Umbilical cord (tissue), 2 donors: ENCODE measurements around the gene TNK1. TPM values are rescaled to one million over a fixed set of nuclear protein-coding genes. Genes with fewer than 3 reads are reported as not detected.

Source experiments
- DNase-seq: peaks from one replicate; pipeline ENCODE4 v3.0.0-alpha.2; 2015; ENCODE audit warnings: low spot score
- total RNA-seq: library from RNA; depleted of rRNA; stranded (reverse); fragments of >200 nt; gene quantifications from one replicate; pipeline ENCODE4 v1.2.3, GENCODE V29; 2014; ENCODE audit warnings: low replicate concordance; ENCODE audit not compliant: insufficient read depth

Gene TNK1
- total RNA-seq, 1 donor from 2014 or later, result 12.8 TPM

DNA sequence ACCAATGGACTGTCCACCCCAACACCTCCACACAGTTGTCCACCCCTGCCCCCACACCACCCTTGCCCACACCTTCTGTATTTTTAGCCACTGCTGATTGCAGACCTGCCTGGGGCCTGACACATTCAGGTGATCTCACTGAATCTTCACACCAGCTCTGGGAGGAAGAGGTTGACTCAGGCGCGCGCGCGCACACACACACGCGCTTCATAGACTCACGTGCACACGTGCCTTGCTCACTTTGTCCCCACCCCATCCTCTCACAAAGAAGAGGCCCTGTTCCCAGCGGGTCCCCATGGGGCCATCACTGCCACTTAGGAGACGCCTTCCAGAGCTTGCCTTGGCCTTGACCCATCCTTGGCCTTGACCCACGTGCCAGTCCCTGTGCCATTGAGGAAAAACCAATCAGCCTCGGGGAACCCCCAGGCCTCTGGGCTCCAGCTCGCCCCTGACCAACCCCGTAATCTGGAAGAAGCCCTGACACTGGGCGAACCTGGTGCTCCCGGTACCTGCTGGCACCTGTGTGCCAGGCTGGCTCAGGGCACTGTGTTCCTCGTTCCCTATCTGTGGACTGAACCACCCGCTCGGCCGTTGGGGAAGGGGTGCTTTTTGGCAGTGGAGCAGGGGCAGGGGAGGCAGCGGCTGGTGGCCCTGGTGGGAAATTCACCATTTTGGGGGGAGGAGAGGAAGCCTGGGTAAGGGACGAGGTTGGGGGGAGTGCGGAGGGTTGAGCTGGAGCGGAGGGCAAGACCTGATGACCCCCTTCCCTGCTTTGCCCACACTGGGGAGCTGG is 29.9 kb downstream of the TNK1 start:
- DNase-seq, result no peak

DNA sequence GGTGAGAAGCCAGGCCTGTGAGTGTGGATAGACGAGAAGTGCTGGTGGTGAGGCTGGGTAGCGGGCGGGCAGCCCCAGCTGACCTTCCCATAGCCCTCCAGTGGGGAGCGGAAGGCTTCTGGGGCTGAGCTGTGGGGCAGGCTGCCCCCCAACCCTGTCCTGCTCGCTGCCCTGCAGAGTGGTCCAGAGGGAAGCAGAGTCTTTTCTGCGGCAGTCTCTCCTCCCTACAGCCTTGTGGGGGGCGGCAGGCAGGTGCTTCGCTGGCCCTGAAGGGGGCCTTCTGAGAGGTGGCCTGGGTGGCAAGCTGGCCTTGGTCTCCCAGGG is 30.5 kb downstream of the TNK1 start:
- DNase-seq, result no peak

DNA sequence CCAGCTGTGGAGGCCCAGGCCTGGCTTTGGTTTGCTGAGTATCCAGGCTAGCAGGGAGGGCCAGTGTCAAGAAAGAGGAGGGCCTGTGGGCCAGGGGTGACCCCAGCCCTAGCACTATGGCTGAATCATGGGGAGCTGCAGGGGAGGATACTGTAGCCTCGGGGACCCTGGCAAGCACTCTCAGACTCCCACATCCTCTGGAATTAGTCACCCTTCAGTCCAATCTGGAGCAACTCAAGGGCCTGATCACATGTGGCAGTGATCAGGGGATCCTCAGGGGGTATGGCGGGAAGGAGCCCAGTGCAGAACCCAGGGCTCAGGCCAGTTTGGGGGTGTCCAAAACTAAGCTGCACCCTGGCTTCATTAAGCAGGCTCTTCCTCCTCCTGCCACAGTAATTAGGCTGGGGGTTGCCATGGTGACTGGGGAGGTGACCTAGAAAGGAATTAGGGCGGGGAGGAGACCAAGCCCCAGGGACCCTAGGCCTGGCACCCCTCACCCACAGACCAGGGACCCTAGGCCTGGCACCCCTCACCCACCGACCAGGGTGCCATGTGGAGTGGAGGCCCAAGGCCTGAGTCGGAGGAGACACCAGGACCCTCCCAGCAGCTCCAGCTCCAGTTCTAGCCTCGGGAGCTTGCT is 32.6 kb downstream of the TNK1 start:
- DNase-seq, result no peak

DNA sequence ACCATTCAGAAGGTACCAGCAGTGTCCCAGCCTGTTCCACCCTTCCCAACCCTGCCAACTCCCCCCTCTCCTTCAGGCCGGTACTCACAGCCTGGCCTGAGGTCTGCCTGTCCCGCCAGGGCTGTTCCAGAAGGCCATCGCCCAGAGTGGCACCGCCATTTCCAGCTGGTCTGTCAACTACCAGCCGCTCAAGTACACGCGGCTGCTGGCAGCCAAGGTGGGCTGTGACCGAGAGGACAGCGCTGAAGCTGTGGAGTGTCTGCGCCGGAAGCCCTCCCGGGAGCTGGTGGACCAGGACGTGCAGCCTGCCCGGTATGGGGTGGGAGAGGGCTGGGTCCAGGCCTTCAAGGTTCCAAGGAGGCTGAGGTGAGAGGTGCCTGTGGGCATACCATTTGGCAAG is 33.9 kb downstream of the TNK1 start:
- DNase-seq, result no peak

GRCh38 chr17:7415784-7416183 is 34.9 kb downstream of the TNK1 start:
- no peak for DNase-seq

DNA sequence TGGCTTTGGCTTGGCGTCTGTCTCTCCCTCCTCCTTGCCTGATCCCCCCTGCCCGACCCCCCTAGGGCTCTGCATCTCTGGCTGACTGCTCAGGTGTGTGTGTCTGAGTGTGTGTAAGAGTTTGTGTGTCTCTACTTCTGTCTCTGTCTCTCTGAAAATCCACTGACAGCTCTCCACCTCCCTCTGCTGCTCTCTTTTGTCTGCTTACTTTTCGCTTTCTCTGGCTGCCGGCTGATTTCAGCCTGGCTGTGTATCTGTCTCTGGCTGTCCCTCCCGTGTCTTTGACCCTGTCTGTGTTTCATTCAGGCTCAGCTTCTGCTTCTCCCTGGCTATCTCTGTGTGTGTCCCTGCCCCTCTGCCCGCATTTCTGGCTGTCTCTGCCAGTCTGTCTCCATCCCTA is 35.4 kb downstream of the TNK1 start:
- no peak for DNase-seq

DNA sequence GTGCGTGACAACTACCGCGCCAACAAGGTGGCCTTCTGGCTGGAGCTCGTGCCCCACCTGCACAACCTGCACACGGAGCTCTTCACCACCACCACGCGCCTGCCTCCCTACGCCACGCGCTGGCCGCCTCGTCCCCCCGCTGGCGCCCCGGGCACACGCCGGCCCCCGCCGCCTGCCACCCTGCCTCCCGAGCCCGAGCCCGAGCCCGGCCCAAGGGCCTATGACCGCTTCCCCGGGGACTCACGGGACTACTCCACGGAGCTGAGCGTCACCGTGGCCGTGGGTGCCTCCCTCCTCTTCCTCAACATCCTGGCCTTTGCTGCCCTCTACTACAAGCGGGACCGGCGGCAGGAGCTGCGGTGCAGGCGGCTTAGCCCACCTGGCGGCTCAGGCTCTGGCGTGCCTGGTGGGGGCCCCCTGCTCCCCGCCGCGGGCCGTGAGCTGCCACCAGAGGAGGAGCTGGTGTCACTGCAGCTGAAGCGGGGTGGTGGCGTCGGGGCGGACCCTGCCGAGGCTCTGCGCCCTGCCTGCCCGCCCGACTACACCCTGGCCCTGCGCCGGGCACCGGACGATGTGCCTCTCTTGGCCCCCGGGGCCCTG is 36.3 kb downstream of the TNK1 start:
- no peak for DNase-seq

DNA sequence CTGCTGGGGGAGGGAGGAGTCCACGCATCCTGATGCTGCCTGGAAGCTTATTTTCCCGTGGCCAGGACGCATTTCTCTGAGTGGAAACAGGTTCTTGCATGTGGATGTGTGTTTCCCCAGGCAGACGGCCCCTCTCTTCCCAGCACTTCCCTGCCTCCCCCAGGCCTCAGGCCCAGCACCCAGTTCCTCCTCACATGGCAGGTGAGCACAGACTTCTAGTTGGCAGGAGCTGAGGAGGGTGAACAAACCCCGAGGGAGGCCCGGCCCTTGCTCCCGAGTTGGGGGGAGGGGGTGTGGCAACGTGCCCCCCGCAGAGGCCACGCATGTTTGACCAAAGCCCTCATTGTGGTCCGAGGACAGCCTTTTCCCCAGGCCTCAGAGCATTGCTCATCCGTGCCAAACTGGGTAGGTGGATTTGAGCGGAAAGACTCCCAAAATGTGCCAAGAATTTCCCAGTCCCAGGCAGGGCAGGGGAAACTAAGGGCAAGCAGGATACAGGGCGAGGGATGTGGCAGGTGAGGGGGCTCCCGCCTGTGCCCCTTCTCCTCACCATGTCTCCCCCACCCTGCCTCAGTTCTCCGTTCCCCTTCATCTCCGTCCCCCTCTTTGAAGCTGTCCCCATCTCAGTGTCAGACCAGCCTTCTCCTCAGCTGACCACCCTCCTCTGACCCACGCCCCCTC is 37.7 kb downstream of the TNK1 start:
- DNase-seq, result no peak

DNA sequence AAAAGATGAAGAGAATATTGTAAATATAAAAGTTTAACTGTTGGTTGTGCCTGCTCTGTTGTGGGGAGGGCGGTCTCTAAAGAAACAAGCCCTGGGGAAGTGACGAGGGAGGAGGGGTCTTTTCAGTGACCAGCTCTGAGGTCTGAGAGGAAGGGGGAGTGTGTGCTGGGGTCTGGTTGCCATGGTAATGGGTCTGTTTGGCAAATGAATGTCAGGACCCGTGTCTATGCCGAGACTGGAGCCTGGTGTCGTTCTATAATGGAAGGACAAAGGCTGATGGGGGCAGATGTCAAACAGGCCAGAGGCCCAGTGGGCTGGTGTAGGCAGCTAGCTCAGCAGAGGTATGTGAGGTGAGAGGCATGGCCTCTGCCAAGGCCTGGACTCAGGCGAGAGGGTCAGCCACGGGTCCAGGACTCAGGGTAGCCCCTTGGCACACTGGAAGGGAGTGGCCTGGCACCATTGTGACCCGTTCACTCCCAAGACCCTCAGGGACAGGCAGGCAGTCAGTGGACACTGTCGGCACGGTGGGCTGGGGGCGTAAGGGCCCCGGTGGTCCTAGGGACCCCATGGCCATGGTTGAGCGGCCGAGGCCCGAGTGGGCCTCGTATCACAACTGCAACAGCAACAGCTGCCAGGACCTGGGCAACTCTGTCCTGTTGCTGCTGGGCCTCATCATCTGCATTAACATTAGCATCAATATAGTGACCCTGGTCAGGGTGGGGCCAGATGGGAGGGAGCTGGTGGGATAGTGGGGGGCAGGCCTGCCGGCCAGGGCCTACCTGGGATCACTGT is 39.1 kb downstream of the TNK1 start, which contains the start of gene SPEM1:
Gene SPEM1 (plus strand): TSS at position 506 of the 792 bp plus-strand sequence. CDS start 61 bp downstream, at position 567.
- DNase-seq, result no peak

DNA sequence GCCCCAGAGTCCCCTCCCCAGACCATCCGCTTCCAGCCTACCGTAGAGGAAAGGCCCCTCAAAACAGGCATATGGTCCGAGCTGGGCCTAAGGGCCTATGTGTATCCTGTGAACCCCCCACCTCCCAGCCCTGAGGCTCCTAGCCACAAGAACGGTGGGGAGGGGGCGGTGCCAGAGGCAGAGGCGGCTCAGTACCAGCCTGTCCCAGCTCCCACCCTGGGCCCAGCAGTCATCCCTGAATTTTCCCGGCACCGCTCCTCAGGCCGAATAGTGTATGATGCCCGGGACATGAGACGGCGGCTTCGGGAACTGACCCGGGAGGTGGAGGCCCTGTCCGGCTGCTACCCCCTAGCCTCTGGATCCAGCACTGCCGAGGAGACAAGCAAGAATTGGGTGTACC is 40.3 kb downstream of the TNK1 start:
- no peak for DNase-seq

- no peak for DNase-seq
These were observed 42.8 kb downstream of the TNK1 start for GRCh38 chr17:7423679-7424078.

GRCh38 chr17:7425316-7425715 is 44.4 kb downstream of the TNK1 start, which contains the start of gene SPEM2:
TSS of gene SPEM2 (plus strand) at chr17:7425616. CDS start at chr17:7425689, 73 bp downstream.
- no peak for DNase-seq

- DNase-seq, result no peak
These were observed 44.9 kb downstream of the TNK1 start for GRCh38 chr17:7425756-7426155.

GRCh38 chr17:7426203-7426863 is 45.4 kb downstream of the TNK1 start:
- DNase-seq, result no peak

DNA sequence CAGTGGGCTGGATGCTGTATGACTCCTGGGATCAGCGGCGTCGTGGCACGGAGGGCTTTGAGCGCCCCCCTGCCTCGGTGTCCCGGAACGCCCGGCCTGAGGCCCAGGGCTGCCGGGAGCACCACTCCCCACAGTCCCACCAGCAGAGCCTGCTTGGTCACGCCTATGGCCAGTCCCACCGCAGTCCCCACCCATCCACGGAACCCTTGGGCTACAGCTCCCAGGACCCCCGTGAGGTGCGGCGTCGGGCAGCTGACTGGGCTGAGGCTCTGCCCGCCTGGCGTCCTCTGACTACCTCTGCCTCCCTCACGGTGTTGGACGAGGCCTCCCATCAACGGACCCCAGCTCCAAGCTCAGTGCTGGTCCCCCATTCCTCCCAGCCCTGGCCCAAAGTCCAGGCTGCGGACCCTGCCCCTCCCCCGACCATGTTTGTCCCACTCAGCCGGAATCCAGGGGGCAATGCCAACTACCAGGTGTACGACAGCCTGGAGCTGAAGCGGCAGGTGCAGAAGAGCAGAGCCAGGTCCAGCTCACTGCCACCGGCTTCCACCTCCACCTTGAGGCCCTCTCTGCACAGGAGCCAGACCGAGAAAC is 46.1 kb downstream of the TNK1 start:
- no peak for DNase-seq

- DNase-seq, result no peak
These were observed 46.7 kb downstream of the TNK1 start for GRCh38 chr17:7427549-7427948.

DNA sequence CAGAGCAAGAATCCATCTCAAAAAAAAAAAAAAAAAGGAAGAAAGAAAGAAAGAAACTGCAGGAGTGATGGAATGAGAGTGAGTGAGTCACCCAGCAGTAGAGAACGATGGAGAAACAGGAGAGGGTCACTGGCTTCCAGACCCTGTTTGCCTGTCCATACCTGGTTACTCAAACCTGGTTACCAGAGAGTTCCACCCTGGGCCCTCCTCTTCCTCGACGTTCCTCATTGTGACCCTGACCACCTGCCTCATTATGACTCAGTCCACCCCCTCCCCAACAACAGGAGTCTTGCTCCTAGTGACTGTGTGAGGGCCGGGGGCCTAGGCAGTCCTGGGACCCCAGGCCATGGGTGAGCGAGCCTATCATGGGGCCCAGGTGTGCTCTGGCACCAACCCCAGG is 47.7 kb downstream of the TNK1 start, which contains the start of gene SPEM3:
Gene SPEM3 (plus strand): TSS at position 301 of the 400 bp plus-strand sequence. CDS start 46 bp downstream, at position 347.
- DNase-seq, result no peak

DNA sequence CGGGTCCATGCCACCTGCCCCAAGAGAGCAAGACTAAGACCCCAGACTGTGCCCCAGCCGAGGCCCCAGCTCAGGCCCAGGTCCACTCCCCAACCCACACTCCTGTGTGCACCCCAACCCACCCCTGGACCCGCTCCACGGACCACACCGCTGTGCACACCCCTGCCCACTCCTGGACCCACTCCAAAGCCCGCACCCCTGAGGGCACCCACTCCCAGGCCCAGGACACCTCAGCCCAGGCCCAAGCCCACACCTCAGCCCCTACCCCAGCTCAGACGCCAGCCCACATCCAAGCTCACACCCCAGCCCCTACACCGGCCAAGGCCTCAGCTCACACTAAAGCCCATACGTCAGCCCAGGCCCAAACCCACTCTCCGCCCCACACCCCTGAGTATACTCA is 48.8 kb downstream of the TNK1 start:
- no peak for DNase-seq

- no peak for DNase-seq
These were observed 50.3 kb downstream of the TNK1 start for GRCh38 chr17:7431231-7431630.

GRCh38 chr17:7432296-7432695 is 51.4 kb downstream of the TNK1 start:
- no peak for DNase-seq
